ENCODE results near the gene CST11.

Gene CST11

GRCh38 chr20:23461180-23461579 is 8.5 kb upstream of the CST11 start:
- no peak for DNase-seq (ENCODE audit: low read depth)
- no peak for TF ChIP-seq CTCF (IDR thresholded peaks at IDR 0.05; ENCODE audit: insufficient read depth, low read depth, low read length, missing control alignments)
- H3K4me3 ChIP-seq (ENCODE audit: low read length): no peak overlapping the region

- no peak overlapping the region for H3K4me3 ChIP-seq (ENCODE audit: low read length)
- no peak for TF ChIP-seq CTCF (IDR thresholded peaks at IDR 0.05; ENCODE audit: insufficient read depth, low read depth, low read length, missing control alignments)
- peak; percentile 24 for DNase-seq (ENCODE audit: low read depth)
These were observed 6.9 kb upstream of the CST11 start for GRCh38 chr20:23459461-23460150.

GRCh38 chr20:23456873-23457272 is 4.2 kb upstream of the CST11 start:
- TF ChIP-seq CTCF (IDR thresholded peaks at IDR 0.05; ENCODE audit: insufficient read depth, low read depth, low read length, missing control alignments): no peak
- DNase-seq (ENCODE audit: low read depth): no peak
- H3K4me3 ChIP-seq (ENCODE audit: low read length): no peak overlapping the region

- TF ChIP-seq CTCF (IDR thresholded peaks at IDR 0.05; ENCODE audit: insufficient read depth, low read depth, low read length, missing control alignments): no peak
- DNase-seq (ENCODE audit: low read depth): no peak
- H3K4me3 ChIP-seq (ENCODE audit: low read length): no peak overlapping the region
These were observed 3.7 kb upstream of the CST11 start for GRCh38 chr20:23456409-23456808.

- TF ChIP-seq CTCF (IDR thresholded peaks at IDR 0.05; ENCODE audit: insufficient read depth, low read depth, low read length, missing control alignments): no peak
These were observed 3.0 kb upstream of the CST11 start for GRCh38 chr20:23455639-23456038.

GRCh38 chr20:23454816-23455215 is 2.1 kb upstream of the CST11 start:
- TF ChIP-seq CTCF (IDR thresholded peaks at IDR 0.05; ENCODE audit: insufficient read depth, low read depth, low read length, missing control alignments): no peak
- no peak for DNase-seq (ENCODE audit: low read depth)
- H3K4me3 ChIP-seq (ENCODE audit: low read length): no peak overlapping the region

More at GRCh38 chr20:23455639-23456038, 3.0 kb upstream of the CST11 start:
- H3K4me3 ChIP-seq (ENCODE audit: low read length): no peak overlapping the region
- no peak for DNase-seq (ENCODE audit: low read depth)

Measured in epithelial cell of esophagus (primary cell).